Central memory CD4-positive, alpha-beta T cell (primary cell): Measurements from ENCODE around the gene KCNN1.
"Not testable (repeated sequence)": the region's sequence is repeated elsewhere in the genome, so short reads cannot be mapped to it uniquely, and the experiment has no call there.

Source experiments
- DNase-seq: peaks from one replicate; pipeline ENCODE4 v3.0.0; 2022

KCNN1 gene

GRCh38 chr19:18031401-18031800 is 64.5 kb downstream of the KCNN1 start:
- not testable (repeated sequence) for DNase-seq

- DNase-seq = not testable (repeated sequence)
Measured at GRCh38 chr19:18032102-18032501, 65.2 kb downstream of the KCNN1 start.

- no peak for DNase-seq
Measured at GRCh38 chr19:18041054-18041453, 74.1 kb downstream of the KCNN1 start.

GRCh38 chr19:18043676-18044075 is 76.8 kb downstream of the KCNN1 start:
- no peak for DNase-seq

- DNase-seq = peak; percentile 80
Measured at GRCh38 chr19:18044825-18045304, 78.0 kb downstream of the KCNN1 start.

- no peak for DNase-seq
Measured at GRCh38 chr19:18045307-18046050, 78.6 kb downstream of the KCNN1 start.

GRCh38 chr19:18046059-18046718 is 79.3 kb downstream of the KCNN1 start:
- DNase-seq = no peak

GRCh38 chr19:18049385-18049784 is 82.5 kb downstream of the KCNN1 start:
- DNase-seq = no peak
